H9 (cell line): ENCODE measurements around the gene SPTBN1. TPM values are rescaled to one million over a fixed set of nuclear protein-coding genes. Genes with fewer than 3 reads are reported as not detected.

Experiments used
- DNase-seq: peaks from one replicate; pipeline ENCODE4 v3.0.0-alpha.2; 2017
- H2AFZ ChIP-seq: one replicate; pipeline ENCODE4 v1.6.1; 2013; ENCODE audit warnings: mild to moderate bottlenecking, low read length, control low read depth, moderate library complexity
- H2AK5ac ChIP-seq: 2 replicates; pipeline ENCODE4 v1.6.1; 2013; ENCODE audit warnings: low read length, control low read depth, mixed read lengths; ENCODE audit not compliant: insufficient read length
- H2BK120ac ChIP-seq: one replicate; pipeline ENCODE4 v1.6.1; 2013; ENCODE audit warnings: low read depth, mild to moderate bottlenecking, low read length, control low read depth, inconsistent platforms; ENCODE audit not compliant: poor library complexity, severe bottlenecking
- H2BK12ac ChIP-seq: 2 replicates; pipeline ENCODE4 v1.6.1; 2013; ENCODE audit warnings: low read length, control low read depth, mixed read lengths, low read depth; ENCODE audit not compliant: insufficient read length
- H2BK15ac ChIP-seq: 2 replicates; pipeline ENCODE4 v1.6.1; 2013; ENCODE audit warnings: low read depth, low read length, control low read depth
- H2BK20ac ChIP-seq: one replicate; pipeline ENCODE4 v1.6.1; 2013; ENCODE audit warnings: low read depth, mild to moderate bottlenecking, low read length, control low read depth, inconsistent platforms; ENCODE audit not compliant: poor library complexity, severe bottlenecking
- H2BK5ac ChIP-seq: 2 replicates; pipeline ENCODE4 v1.6.1; 2013; ENCODE audit warnings: low read length, control low read depth, mixed read lengths; ENCODE audit not compliant: insufficient read length
- H3K14ac ChIP-seq: 2 replicates; pipeline ENCODE4 v1.6.1; 2013; ENCODE audit warnings: low read length, control low read depth; ENCODE audit not compliant: insufficient read depth
- H3K18ac ChIP-seq: 2 replicates; pipeline ENCODE4 v1.6.1; 2013; ENCODE audit warnings: low read depth, mild to moderate bottlenecking, mixed read lengths, low read length, control low read depth; ENCODE audit not compliant: insufficient read length
- H3K23ac ChIP-seq: 2 replicates; pipeline ENCODE4 v1.6.1; 2013; ENCODE audit warnings: low read length, control low read depth, mixed read lengths, low read depth; ENCODE audit not compliant: insufficient read length
- H3K23me2 ChIP-seq: 2 replicates; pipeline ENCODE4 v1.6.1; 2013; ENCODE audit warnings: low read depth, mild to moderate bottlenecking, mixed read lengths, low read length, control low read depth; ENCODE audit not compliant: insufficient read length, poor library complexity, severe bottlenecking
- H3K27ac ChIP-seq: 2 replicates; pipeline ENCODE4 v1.5.1; 2013; ENCODE audit warnings: low read length, control low read depth, mixed read lengths, low read depth; ENCODE audit not compliant: insufficient read length
- H3K27me3 ChIP-seq: 2 replicates; pipeline ENCODE4 v1.6.1; 2013; ENCODE audit warnings: low read length, control low read depth, inconsistent platforms; ENCODE audit not compliant: insufficient read depth
- H3K4ac ChIP-seq: 2 replicates; pipeline ENCODE4 v1.6.1; 2013; ENCODE audit warnings: low read depth, mild to moderate bottlenecking, control low read depth, inconsistent platforms, low read length, moderate library complexity
- H3K4me1 ChIP-seq: 2 replicates; pipeline ENCODE4 v1.6.1; 2013; ENCODE audit warnings: low read length, control low read depth, inconsistent platforms; ENCODE audit not compliant: insufficient read depth
- H3K4me2 ChIP-seq: 2 replicates; pipeline ENCODE4 v1.6.1; 2013; ENCODE audit warnings: low read length, control low read depth, mixed read lengths; ENCODE audit not compliant: insufficient read length, insufficient read depth
- H3K56ac ChIP-seq: 2 replicates; pipeline ENCODE4 v1.6.1; 2013; ENCODE audit warnings: low read depth, mild to moderate bottlenecking, mixed read lengths, low read length, control low read depth; ENCODE audit not compliant: insufficient read length
- H3K79me1 ChIP-seq: 2 replicates; pipeline ENCODE4 v1.6.1; 2013; ENCODE audit warnings: low read depth, mild to moderate bottlenecking, moderate library complexity, low read length, control low read depth, inconsistent platforms; ENCODE audit not compliant: insufficient read depth, poor library complexity, severe bottlenecking
- H3K79me2 ChIP-seq: 2 replicates; pipeline ENCODE4 v1.6.1; 2013; ENCODE audit warnings: low read length, control low read depth, inconsistent platforms; ENCODE audit not compliant: insufficient read depth
- H3K9ac ChIP-seq: 2 replicates; pipeline ENCODE4 v1.6.1; 2013; ENCODE audit warnings: low read length, control low read depth, mixed read lengths; ENCODE audit not compliant: insufficient read length; ENCODE audit errors: extremely low read depth
- H3K9me3 ChIP-seq: one replicate; pipeline ENCODE4 v1.6.1; 2013; ENCODE audit warnings: low read depth, low read length, inconsistent platforms; ENCODE audit not compliant: control insufficient read depth
- H3T11ph ChIP-seq: one replicate; pipeline ENCODE4 v1.6.1; 2013; ENCODE audit warnings: mild to moderate bottlenecking, low read length, control low read depth, inconsistent platforms
- H4K20me1 ChIP-seq: one replicate; pipeline ENCODE4 v1.6.1; 2013; ENCODE audit not compliant: control insufficient read depth, insufficient read length, insufficient read depth
- H4K5ac ChIP-seq: 2 replicates; pipeline ENCODE4 v1.6.1; 2013; ENCODE audit warnings: low read depth, mild to moderate bottlenecking, mixed read lengths, low read length, control low read depth; ENCODE audit not compliant: insufficient read length
- H4K8ac ChIP-seq: replicated peaks from 2 replicates; pipeline ENCODE4 v1.6.1; 2013; ENCODE audit warnings: low read length, control low read depth, mixed read lengths, low read depth; ENCODE audit not compliant: insufficient read length
- H4K91ac ChIP-seq: 2 replicates; pipeline ENCODE4 v1.6.1; 2013; ENCODE audit warnings: low read depth, mild to moderate bottlenecking, moderate library complexity, mixed read lengths, low read length, control low read depth; ENCODE audit not compliant: insufficient read length
- H3K27ac Mint-ChIP-seq, 3 experiments: 2 replicates in 2 of 3; 3 replicates in 1 of 3; pipeline ENCODE4 v1.8.0; 2020 to 2021; ENCODE audit warnings: mixed read lengths in 3 of 3, mild to moderate bottlenecking in 1 of 3, moderate library complexity in 1 of 3
- H3K27me3 Mint-ChIP-seq: 2 replicates; pipeline ENCODE4 v1.8.0; 2021; ENCODE audit warnings: low read depth, mild to moderate bottlenecking, moderate library complexity, mixed read lengths
- H3K36me3 Mint-ChIP-seq, 3 experiments: 2 replicates in 2 of 3; 3 replicates in 1 of 3; pipeline ENCODE4 v1.8.0; 2020 to 2021; ENCODE audit warnings: low read depth in 3 of 3, mixed read lengths in 3 of 3; ENCODE audit not compliant: insufficient read depth in 1 of 3
- H3K4me1 Mint-ChIP-seq, 2 experiments: 2 replicates each; pipeline ENCODE4 v1.8.0; 2020; ENCODE audit warnings: mixed read lengths in 2 of 2
- H3K4me3 Mint-ChIP-seq, 2 experiments: 2 replicates in 1 of 2; 3 replicates in 1 of 2; pipeline ENCODE4 v1.8.0; 2020 to 2021; ENCODE audit warnings: mild to moderate bottlenecking in 2 of 2, mixed read lengths in 2 of 2, moderate library complexity in 1 of 2
- H3K9me3 Mint-ChIP-seq, 2 experiments: 2 replicates in 1 of 2; 3 replicates in 1 of 2; pipeline ENCODE4 v1.8.0; 2020; ENCODE audit warnings: mild to moderate bottlenecking in 2 of 2, mixed read lengths in 2 of 2, moderate library complexity in 1 of 2
- WGBS: extraction: QIAGEN DNeasy Blood & Tissue Kit; methylation state at CpG from one replicate; pipeline ENCODE4 v1.1.7; 2013; ENCODE audit warnings: missing lambda C conversion rate, low lambda C conversion rate, mixed read lengths; ENCODE audit not compliant: insufficient read length; ENCODE audit errors: extremely low coverage; 5-methylcytosine and 5-hydroxymethylcytosine counted together
- total RNA-seq: library from RNA; stranded (reverse); gene quantifications from 2 replicates; pipeline ENCODE4 v1.2.1, GENCODE V29; 2021
- TF ChIP-seq, protein P1 (sequence below): fragments of 200-600 bp; sonication (generic); conservative IDR thresholded peaks from 3 replicates; pipeline ENCODE4 v1.8.0; 2021; ENCODE audit warnings: antibody characterized with exemption, mild to moderate bottlenecking

SPTBN1 gene
- total RNA-seq, 1 experiment from 2014 or later: 164 TPM

DNA sequence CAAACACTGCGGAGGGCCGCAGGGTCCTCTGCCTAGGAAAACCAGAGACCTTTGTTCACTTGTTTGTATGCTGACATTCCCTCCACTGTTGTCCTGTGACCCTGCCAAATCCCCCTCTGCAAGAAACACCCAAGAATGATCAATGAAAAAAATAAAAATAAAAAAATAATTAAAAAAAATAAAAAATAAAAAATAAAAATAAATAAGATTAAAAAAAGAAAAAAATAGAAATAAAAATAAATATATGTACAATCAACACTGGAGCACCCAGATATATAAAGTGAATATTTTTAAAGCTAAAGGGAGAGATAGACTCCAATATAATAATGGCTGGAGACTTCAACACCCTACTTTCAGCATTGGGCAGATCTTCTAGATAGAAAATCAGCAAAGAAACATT lies 243.5 kb downstream of the SPTBN1 start:
- Histone ChIP-seq H2BK20ac (no peak overlapping the region), H3K79me2 (no peaks in the 10 kb centered on the region), H3K9ac (no peak overlapping the region), H3K23ac (no peak overlapping the region), H3K27me3 (no peaks in the 10 kb centered on the region), H3K9me3 (no peaks in the 10 kb centered on the region), H3T11ph (no peak overlapping the region), H2BK5ac (no peak overlapping the region), H3K4me2 (no peak overlapping the region), H3K4ac (no peak overlapping the region), H4K5ac (no peak overlapping the region), H3K56ac (no peak overlapping the region), H2AFZ (no peak overlapping the region), H3K23me2 (no peaks in the 10 kb centered on the region), H3K14ac (no peak overlapping the region), H3K4me1 (no peaks in the 10 kb centered on the region), H2BK15ac (no peak overlapping the region), H2BK12ac (no peak overlapping the region), H4K8ac (no peak overlapping the region), H3K79me1 (no peaks in the 10 kb centered on the region), H2AK5ac (no peak overlapping the region), H3K27ac (no peak overlapping the region), H3K18ac (no peak overlapping the region), H4K91ac (no peak overlapping the region), H4K20me1 (no peaks in the 10 kb centered on the region), H2BK120ac (no peak overlapping the region)
- Mint-ChIP-seq H3K4me1 (no peaks in the 10 kb centered on the region), H3K27me3 (no peaks in the 10 kb centered on the region; the same call in 1 of the 2 replicates), H3K36me3 (peaks cover 4 to 13% (median 5%) of the 10 kb centered on the region in 3 experiments; a peak in 6 of 7 replicates), H3K4me3 (no peak overlapping the region), H3K27ac (no peak overlapping the region), H3K9me3 (peaks cover 13 to 16% of the 10 kb centered on the region in 2 experiments)
- no CpG with 5 or more reads among the region's 2 CpGs for WGBS
- no peak for DNase-seq
- TF ChIP-seq, protein P1, sequence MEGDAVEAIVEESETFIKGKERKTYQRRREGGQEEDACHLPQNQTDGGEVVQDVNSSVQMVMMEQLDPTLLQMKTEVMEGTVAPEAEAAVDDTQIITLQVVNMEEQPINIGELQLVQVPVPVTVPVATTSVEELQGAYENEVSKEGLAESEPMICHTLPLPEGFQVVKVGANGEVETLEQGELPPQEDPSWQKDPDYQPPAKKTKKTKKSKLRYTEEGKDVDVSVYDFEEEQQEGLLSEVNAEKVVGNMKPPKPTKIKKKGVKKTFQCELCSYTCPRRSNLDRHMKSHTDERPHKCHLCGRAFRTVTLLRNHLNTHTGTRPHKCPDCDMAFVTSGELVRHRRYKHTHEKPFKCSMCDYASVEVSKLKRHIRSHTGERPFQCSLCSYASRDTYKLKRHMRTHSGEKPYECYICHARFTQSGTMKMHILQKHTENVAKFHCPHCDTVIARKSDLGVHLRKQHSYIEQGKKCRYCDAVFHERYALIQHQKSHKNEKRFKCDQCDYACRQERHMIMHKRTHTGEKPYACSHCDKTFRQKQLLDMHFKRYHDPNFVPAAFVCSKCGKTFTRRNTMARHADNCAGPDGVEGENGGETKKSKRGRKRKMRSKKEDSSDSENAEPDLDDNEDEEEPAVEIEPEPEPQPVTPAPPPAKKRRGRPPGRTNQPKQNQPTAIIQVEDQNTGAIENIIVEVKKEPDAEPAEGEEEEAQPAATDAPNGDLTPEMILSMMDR: no peak
